HEK293 (cell line): ENCODE results near the gene DAZAP1.

Experiments
- CTCF ChIA-PET: fragments of 350-600 bp; formaldehyde crosslinking; extraction: SDS; loops from one replicate; lab custom pipeline; 2021; ENCODE audit warnings: antibody characterized with exemption; lab: Yijun Ruan, JAX
- POLR2A ChIA-PET: fragments of 300-600 bp; formaldehyde crosslinking; extraction: SDS; loops from one replicate; lab custom pipeline; 2020; ENCODE audit warnings: antibody characterized with exemption, inconsistent platforms; lab: Yijun Ruan, JAX
- H3K27ac ChIP-seq: fragments of 200-500 bp; sonication (Bioruptor generic); 2 replicates; pipeline ENCODE4 v1.5.1; 2014; ENCODE audit warnings: low read depth, low read length, control low read depth, inconsistent platforms; ENCODE audit errors: extremely low read depth
- H3K36me3 ChIP-seq, 2 experiments: fragments of 200-500 bp in 1 of 2; sonication (Bioruptor generic) in 1 of 2; 1 replicate in 1 of 2; 2 replicates in 1 of 2; pipeline ENCODE4 v1.5.1; 2014 to 2017; ENCODE audit warnings: inconsistent platforms in 2 of 2, low read length in 2 of 2; ENCODE audit not compliant: control insufficient read depth in 2 of 2, insufficient read depth in 1 of 2
- H3K4me1 ChIP-seq: fragments of 200-500 bp; sonication (Bioruptor generic); 2 replicates; pipeline ENCODE4 v1.5.1; 2014; ENCODE audit warnings: mild to moderate bottlenecking, low read length, inconsistent platforms; ENCODE audit not compliant: control insufficient read depth, insufficient read depth
- H3K4me3 ChIP-seq: 2 replicates; pipeline ENCODE4 v1.5.1; 2011; ENCODE audit warnings: low read depth, mild to moderate bottlenecking, control low read depth, low read length, moderate library complexity
- H3K9me3 ChIP-seq: fragments of 200-500 bp; sonication (Bioruptor generic); 2 replicates; pipeline ENCODE4 v1.5.1; 2014; ENCODE audit warnings: low read depth, low read length, inconsistent platforms; ENCODE audit not compliant: control insufficient read depth, insufficient read depth
- BCL11A ChIP-seq: fragments of 450-650 bp; formaldehyde crosslinking; IDR thresholded peaks from 2 replicates; pipeline ENCODE4 v1.5.1; 2016; ENCODE audit warnings: low read depth, missing biosample characterization, missing genetic modification characterization
- BCL11B ChIP-seq: fragments of 450-650 bp; formaldehyde crosslinking; IDR thresholded peaks from 2 replicates; pipeline ENCODE4 v1.5.1; 2016; ENCODE audit warnings: low read depth, missing biosample characterization, missing genetic modification characterization
- GFI1B ChIP-seq: fragments of 450-650 bp; formaldehyde crosslinking; IDR thresholded peaks from 2 replicates; pipeline ENCODE4 v1.5.1; 2016; ENCODE audit warnings: missing biosample characterization, missing genetic modification characterization
- GLIS1 ChIP-seq: fragments of 450-650 bp; formaldehyde crosslinking; IDR thresholded peaks from 2 replicates; pipeline ENCODE4 v1.5.1; 2016; ENCODE audit warnings: missing biosample characterization, missing genetic modification characterization
- GLIS2 ChIP-seq: fragments of 450-650 bp; formaldehyde crosslinking; IDR thresholded peaks from 2 replicates; pipeline ENCODE4 v1.5.1; 2016; ENCODE audit warnings: missing biosample characterization, missing genetic modification characterization
- MEIS1 ChIP-seq: sonication (generic); formaldehyde crosslinking; IDR thresholded peaks from 2 replicates; pipeline ENCODE4 v1.8.1; 2022; ENCODE audit warnings: missing genetic modification reagents, mild to moderate bottlenecking, borderline replicate concordance
- ZBTB20 ChIP-seq: fragments of 450-650 bp; formaldehyde crosslinking; IDR thresholded peaks from 2 replicates; pipeline ENCODE4 v1.5.1; 2016; ENCODE audit warnings: missing biosample characterization, missing genetic modification characterization
- ZBTB48 ChIP-seq: fragments of 450-650 bp; formaldehyde crosslinking; IDR thresholded peaks from 2 replicates; pipeline ENCODE4 v1.5.1; 2016; ENCODE audit warnings: missing biosample characterization, missing genetic modification characterization
- ZBTB7A ChIP-seq: fragments of 450-650 bp; formaldehyde crosslinking; IDR thresholded peaks from 2 replicates; pipeline ENCODE4 v1.5.1; 2016; ENCODE audit warnings: low read depth, missing biosample characterization, missing genetic modification characterization
- ZFP69B ChIP-seq: fragments of 450-650 bp; formaldehyde crosslinking; IDR thresholded peaks from 2 replicates; pipeline ENCODE4 v1.5.1; 2016; ENCODE audit warnings: missing biosample characterization, missing genetic modification characterization
- ZNF169 ChIP-seq: fragments of 450-650 bp; formaldehyde crosslinking; IDR thresholded peaks from 2 replicates; pipeline ENCODE4 v1.5.1; 2016; ENCODE audit warnings: missing biosample characterization, missing genetic modification characterization
- ZNF266 ChIP-seq: fragments of 450-650 bp; formaldehyde crosslinking; IDR thresholded peaks from 2 replicates; pipeline ENCODE4 v1.5.1; 2016; ENCODE audit warnings: missing biosample characterization, missing genetic modification characterization, low read depth
- ZNF391 ChIP-seq: fragments of 450-650 bp; formaldehyde crosslinking; IDR thresholded peaks from 2 replicates; pipeline ENCODE4 v1.5.1; 2016; ENCODE audit warnings: low read depth, missing biosample characterization, missing genetic modification characterization, borderline replicate concordance
- ZNF423 ChIP-seq: fragments of 450-650 bp; formaldehyde crosslinking; IDR thresholded peaks from 2 replicates; pipeline ENCODE4 v1.5.1; 2016; ENCODE audit warnings: missing biosample characterization, missing genetic modification characterization
- ZNF596 ChIP-seq: fragments of 450-650 bp; IDR thresholded peaks from 2 replicates; pipeline ENCODE4 v1.5.0; 2018; ENCODE audit warnings: missing biosample characterization, mild to moderate bottlenecking, missing genetic modification characterization, moderate library complexity
- ZNF600 ChIP-seq: fragments of 450-650 bp; formaldehyde crosslinking; IDR thresholded peaks from 2 replicates; pipeline ENCODE4 v1.5.1; 2016; ENCODE audit warnings: missing biosample characterization, missing genetic modification characterization
- TF ChIP-seq, protein P1 (sequence below): fragments of 450-650 bp; formaldehyde crosslinking; IDR thresholded peaks from 2 replicates; pipeline ENCODE4 v1.5.1; 2016; ENCODE audit warnings: missing biosample characterization, missing genetic modification characterization
- TF ChIP-seq, protein P2 (sequence below): fragments of 450-650 bp; formaldehyde crosslinking; IDR thresholded peaks from 2 replicates; pipeline ENCODE4 v1.5.1; 2017; ENCODE audit warnings: missing biosample characterization, missing genetic modification characterization
- TF ChIP-seq, protein P3 (sequence below): fragments of 450-650 bp; formaldehyde crosslinking; IDR thresholded peaks from 2 replicates; pipeline ENCODE4 v1.5.1; 2016; ENCODE audit warnings: missing biosample characterization, missing genetic modification characterization
- TF ChIP-seq, protein P4 (sequence below): fragments of 450-650 bp; formaldehyde crosslinking; IDR thresholded peaks from 2 replicates; pipeline ENCODE4 v1.5.1; 2016; ENCODE audit warnings: missing biosample characterization, missing genetic modification characterization
- TF ChIP-seq, protein P5 (sequence below): fragments of 450-650 bp; formaldehyde crosslinking; IDR thresholded peaks from 2 replicates; pipeline ENCODE4 v1.5.1; 2016; ENCODE audit warnings: missing biosample characterization, missing genetic modification characterization, low read depth
- TF ChIP-seq, protein P6 (sequence below): fragments of 450-650 bp; formaldehyde crosslinking; optimal IDR thresholded peaks from 2 replicates; pipeline ENCODE3; 2016; ENCODE audit warnings: missing biosample characterization, mild to moderate bottlenecking, missing genetic modification characterization
- TF ChIP-seq, protein P7 (sequence below): fragments of 450-650 bp; formaldehyde crosslinking; IDR thresholded peaks from 2 replicates; pipeline ENCODE4 v1.5.1; 2016; ENCODE audit warnings: missing biosample characterization, missing genetic modification characterization

DAZAP1 gene

DNA sequence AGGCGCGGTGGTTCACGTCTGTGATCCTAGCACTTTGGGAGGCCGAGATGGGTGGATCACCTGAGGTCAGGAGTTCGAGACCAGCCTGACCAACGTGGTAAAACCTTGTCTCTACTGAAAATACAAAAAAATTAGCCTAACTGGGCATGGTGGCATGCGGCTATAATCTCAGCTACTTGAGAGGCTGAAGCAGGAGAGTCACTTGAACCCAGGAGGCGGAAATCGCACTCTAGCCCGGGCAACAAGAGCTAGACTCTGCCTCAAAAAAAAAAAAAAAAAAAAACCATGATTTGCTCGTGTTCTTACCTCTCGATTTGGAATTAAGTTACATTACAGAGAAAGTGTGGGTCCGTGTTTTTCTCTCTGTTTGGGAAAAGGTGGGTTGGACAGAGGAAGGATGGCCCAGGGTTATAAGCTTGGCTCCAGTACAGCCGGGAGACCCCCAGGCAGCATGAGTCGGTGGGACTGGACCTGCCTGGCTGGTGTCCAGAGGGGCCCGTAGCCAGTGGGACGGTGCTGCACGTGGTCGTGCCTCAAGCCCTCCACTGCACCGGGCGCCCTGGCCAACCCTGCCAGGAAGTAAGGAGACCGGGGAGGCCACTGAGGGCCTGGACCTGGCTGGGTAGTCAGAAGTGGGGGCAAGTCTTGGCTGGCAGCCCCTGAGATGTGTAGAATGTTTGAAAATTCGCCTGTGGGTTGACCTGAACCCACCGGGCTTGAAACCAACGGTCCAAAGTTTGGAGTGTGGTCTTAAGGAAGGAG lies 34.5 kb downstream of the DAZAP1 start:
- CTCF ChIA-PET = interaction anchor here (0.6 to 1.6 kb wide), 4 partner anchors 9 to 1308 kb away, joined by 3 to 7 read pairs (median 3); partner anchors contain the start of gene APC2
- Histone ChIP-seq H3K9me3 (no peaks in the 10 kb centered on the region), H3K4me3 (no peak overlapping the region), H3K36me3 (peaks cover 15 to 39% of the 10 kb centered on the region in 2 experiments; a peak in 2 of 3 replicates), H3K4me1 (peaks cover 16% of the 10 kb centered on the region), H3K27ac (peak overlapping the region; percentile 56; the same call in 1 of the 2 replicates)
- POLR2A ChIA-PET = interaction anchor here (1.0 to 1.8 kb wide), 2 partner anchors 12 to 21 kb away, joined by 7 to 10 read pairs; no protein-coding TSS in a partner anchor
- no peak for TF ChIP-seq ZNF266 (tag by site-specific recombination)
- TF ChIP-seq MEIS1 (CRISPR knock-in tag) = no peak
- TF ChIP-seq, protein P1, sequence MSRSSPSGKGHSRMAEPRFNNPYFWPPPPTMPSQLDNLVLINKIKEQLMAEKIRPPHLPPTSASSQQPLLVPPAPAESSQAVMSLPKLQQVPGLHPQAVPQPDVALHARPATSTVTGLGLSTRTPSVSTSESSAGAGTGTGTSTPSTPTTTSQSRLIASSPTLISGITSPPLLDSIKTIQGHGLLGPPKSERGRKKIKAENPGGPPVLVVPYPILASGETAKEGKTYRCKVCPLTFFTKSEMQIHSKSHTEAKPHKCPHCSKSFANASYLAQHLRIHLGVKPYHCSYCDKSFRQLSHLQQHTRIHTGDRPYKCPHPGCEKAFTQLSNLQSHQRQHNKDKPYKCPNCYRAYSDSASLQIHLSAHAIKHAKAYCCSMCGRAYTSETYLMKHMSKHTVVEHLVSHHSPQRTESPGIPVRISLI = peak; percentile 55
- TF ChIP-seq, protein P2, sequence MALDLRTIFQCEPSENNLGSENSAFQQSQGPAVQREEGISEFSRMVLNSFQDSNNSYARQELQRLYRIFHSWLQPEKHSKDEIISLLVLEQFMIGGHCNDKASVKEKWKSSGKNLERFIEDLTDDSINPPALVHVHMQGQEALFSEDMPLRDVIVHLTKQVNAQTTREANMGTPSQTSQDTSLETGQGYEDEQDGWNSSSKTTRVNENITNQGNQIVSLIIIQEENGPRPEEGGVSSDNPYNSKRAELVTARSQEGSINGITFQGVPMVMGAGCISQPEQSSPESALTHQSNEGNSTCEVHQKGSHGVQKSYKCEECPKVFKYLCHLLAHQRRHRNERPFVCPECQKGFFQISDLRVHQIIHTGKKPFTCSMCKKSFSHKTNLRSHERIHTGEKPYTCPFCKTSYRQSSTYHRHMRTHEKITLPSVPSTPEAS (tag by site-specific recombination) = no peak
- TF ChIP-seq ZNF391 (tag by site-specific recombination) = peak; percentile 21; the same call in 1 of the 2 replicates
- TF ChIP-seq GFI1B (tag by site-specific recombination) = no peak
- TF ChIP-seq ZBTB7A = peak; percentile 16; the same call in 1 of the 2 replicates
- TF ChIP-seq ZBTB48 (tag by site-specific recombination) = no peak
- TF ChIP-seq, protein P3, sequence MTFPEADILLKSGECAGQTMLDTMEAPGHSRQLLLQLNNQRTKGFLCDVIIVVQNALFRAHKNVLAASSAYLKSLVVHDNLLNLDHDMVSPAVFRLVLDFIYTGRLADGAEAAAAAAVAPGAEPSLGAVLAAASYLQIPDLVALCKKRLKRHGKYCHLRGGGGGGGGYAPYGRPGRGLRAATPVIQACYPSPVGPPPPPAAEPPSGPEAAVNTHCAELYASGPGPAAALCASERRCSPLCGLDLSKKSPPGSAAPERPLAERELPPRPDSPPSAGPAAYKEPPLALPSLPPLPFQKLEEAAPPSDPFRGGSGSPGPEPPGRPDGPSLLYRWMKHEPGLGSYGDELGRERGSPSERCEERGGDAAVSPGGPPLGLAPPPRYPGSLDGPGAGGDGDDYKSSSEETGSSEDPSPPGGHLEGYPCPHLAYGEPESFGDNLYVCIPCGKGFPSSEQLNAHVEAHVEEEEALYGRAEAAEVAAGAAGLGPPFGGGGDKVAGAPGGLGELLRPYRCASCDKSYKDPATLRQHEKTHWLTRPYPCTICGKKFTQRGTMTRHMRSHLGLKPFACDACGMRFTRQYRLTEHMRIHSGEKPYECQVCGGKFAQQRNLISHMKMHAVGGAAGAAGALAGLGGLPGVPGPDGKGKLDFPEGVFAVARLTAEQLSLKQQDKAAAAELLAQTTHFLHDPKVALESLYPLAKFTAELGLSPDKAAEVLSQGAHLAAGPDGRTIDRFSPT (tag by site-specific recombination) = peak; percentile 19; the same call in 1 of the 2 replicates
- no peak for TF ChIP-seq ZNF169 (tag by site-specific recombination)
- TF ChIP-seq ZBTB20 = peak; percentile 19; the same call in 1 of the 2 replicates
- TF ChIP-seq, protein P4, sequence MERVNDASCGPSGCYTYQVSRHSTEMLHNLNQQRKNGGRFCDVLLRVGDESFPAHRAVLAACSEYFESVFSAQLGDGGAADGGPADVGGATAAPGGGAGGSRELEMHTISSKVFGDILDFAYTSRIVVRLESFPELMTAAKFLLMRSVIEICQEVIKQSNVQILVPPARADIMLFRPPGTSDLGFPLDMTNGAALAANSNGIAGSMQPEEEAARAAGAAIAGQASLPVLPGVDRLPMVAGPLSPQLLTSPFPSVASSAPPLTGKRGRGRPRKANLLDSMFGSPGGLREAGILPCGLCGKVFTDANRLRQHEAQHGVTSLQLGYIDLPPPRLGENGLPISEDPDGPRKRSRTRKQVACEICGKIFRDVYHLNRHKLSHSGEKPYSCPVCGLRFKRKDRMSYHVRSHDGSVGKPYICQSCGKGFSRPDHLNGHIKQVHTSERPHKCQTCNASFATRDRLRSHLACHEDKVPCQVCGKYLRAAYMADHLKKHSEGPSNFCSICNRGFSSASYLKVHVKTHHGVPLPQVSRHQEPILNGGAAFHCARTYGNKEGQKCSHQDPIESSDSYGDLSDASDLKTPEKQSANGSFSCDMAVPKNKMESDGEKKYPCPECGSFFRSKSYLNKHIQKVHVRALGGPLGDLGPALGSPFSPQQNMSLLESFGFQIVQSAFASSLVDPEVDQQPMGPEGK (tag by site-specific recombination) = peak; percentile 68; the same call in 1 of the 2 replicates
- TF ChIP-seq, protein P5, sequence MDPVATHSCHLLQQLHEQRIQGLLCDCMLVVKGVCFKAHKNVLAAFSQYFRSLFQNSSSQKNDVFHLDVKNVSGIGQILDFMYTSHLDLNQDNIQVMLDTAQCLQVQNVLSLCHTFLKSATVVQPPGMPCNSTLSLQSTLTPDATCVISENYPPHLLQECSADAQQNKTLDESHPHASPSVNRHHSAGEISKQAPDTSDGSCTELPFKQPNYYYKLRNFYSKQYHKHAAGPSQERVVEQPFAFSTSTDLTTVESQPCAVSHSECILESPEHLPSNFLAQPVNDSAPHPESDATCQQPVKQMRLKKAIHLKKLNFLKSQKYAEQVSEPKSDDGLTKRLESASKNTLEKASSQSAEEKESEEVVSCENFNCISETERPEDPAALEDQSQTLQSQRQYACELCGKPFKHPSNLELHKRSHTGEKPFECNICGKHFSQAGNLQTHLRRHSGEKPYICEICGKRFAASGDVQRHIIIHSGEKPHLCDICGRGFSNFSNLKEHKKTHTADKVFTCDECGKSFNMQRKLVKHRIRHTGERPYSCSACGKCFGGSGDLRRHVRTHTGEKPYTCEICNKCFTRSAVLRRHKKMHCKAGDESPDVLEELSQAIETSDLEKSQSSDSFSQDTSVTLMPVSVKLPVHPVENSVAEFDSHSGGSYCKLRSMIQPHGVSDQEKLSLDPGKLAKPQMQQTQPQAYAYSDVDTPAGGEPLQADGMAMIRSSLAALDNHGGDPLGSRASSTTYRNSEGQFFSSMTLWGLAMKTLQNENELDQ (tag by site-specific recombination) = no peak
- TF ChIP-seq ZFP69B (tag by site-specific recombination) = 0 out of 2 replicates have a peak, but pooled peaks have one; percentile 28
- TF ChIP-seq ZNF423 (tag by site-specific recombination) = no peak
- TF ChIP-seq ZNF600 (tag by site-specific recombination) = peak; percentile 88
- TF ChIP-seq GLIS1 (tag by site-specific recombination) = peak; percentile 45; the same call in 1 of the 2 replicates
- peak; percentile 70 for TF ChIP-seq BCL11A
- TF ChIP-seq GLIS2 (tag by site-specific recombination) = peak; percentile 43
- TF ChIP-seq, protein P6, sequence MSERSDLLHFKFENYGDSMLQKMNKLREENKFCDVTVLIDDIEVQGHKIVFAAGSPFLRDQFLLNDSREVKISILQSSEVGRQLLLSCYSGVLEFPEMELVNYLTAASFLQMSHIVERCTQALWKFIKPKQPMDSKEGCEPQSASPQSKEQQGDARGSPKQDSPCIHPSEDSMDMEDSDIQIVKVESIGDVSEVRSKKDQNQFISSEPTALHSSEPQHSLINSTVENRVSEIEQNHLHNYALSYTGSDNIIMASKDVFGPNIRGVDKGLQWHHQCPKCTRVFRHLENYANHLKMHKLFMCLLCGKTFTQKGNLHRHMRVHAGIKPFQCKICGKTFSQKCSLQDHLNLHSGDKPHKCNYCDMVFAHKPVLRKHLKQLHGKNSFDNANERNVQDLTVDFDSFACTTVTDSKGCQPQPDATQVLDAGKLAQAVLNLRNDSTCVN = peak; percentile 13
- no peak; the same call in 1 of the 2 replicates for TF ChIP-seq ZNF596 (tag by site-specific recombination)
- TF ChIP-seq BCL11B (tag by site-specific recombination) = peak; percentile 19; the same call in 1 of the 2 replicates
- TF ChIP-seq, protein P7, sequence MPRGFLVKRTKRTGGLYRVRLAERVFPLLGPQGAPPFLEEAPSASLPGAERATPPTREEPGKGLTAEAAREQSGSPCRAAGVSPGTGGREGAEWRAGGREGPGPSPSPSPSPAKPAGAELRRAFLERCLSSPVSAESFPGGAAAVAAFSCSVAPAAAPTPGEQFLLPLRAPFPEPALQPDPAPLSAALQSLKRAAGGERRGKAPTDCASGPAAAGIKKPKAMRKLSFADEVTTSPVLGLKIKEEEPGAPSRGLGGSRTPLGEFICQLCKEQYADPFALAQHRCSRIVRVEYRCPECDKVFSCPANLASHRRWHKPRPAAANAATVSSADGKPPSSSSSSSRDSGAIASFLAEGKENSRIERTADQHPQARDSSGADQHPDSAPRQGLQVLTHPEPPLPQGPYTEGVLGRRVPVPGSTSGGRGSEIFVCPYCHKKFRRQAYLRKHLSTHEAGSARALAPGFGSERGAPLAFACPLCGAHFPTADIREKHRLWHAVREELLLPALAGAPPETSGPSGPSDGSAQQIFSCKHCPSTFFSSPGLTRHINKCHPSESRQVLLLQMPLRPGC (tag by site-specific recombination) = no peak
